KOPT-K1 (cell line): ENCODE results near the gene AKAP12.

Experiments
- H3K27ac ChIP-seq: fragments of 200-600 bp; sonication (generic); 2 replicates; pipeline ENCODE4 v1.5.1; 2016; ENCODE audit warnings: antibody characterized with exemption, mild to moderate bottlenecking, low read depth, low read length; ENCODE audit not compliant: poor library complexity, severe bottlenecking
- H3K36me3 ChIP-seq: fragments of 200-600 bp; sonication (generic); 2 replicates; pipeline ENCODE4 v1.5.1; 2017; ENCODE audit warnings: antibody characterized with exemption, mild to moderate bottlenecking, low read length, moderate library complexity; ENCODE audit not compliant: insufficient read depth
- H3K9me3 ChIP-seq: fragments of 200-600 bp; sonication (generic); 2 replicates; pipeline ENCODE4 v1.5.1; 2017; ENCODE audit warnings: antibody characterized with exemption, low read length, mild to moderate bottlenecking; ENCODE audit not compliant: insufficient read depth, poor library complexity, severe bottlenecking

AKAP12 gene

DNA sequence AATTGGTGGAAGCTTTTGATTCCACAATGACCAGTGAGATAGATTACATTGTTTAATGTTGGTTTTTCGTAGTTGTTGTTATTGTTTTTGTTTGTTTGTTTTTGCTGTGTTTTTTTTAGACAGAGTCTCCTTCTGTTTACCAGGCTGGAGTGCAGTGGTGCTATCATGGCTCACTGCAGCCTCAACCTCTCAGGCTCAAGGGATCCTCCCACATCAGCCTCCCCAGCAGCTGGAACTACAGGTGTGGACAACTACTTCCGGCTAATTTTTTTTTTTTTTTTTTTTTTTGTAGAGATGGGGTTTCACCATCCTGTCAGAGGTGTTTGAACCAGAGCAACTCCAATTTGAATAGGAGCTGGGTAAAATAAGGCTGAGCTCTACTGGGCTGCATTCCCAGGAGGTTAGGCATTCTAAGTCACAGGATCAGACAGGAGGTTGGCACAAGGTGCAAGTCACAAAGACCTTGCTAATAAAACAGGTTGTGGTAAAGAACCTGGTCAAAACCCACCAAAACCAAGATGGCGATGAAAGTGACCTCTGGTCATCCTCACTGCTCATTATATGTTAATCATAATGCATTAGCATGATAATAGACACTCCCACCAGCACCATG lies 10.9 kb upstream of the AKAP12 start:
- no peaks in the 10 kb centered on the region for H3K9me3 ChIP-seq
- H3K36me3 ChIP-seq: no peaks in the 10 kb centered on the region
- H3K27ac ChIP-seq: no peak overlapping the region

DNA sequence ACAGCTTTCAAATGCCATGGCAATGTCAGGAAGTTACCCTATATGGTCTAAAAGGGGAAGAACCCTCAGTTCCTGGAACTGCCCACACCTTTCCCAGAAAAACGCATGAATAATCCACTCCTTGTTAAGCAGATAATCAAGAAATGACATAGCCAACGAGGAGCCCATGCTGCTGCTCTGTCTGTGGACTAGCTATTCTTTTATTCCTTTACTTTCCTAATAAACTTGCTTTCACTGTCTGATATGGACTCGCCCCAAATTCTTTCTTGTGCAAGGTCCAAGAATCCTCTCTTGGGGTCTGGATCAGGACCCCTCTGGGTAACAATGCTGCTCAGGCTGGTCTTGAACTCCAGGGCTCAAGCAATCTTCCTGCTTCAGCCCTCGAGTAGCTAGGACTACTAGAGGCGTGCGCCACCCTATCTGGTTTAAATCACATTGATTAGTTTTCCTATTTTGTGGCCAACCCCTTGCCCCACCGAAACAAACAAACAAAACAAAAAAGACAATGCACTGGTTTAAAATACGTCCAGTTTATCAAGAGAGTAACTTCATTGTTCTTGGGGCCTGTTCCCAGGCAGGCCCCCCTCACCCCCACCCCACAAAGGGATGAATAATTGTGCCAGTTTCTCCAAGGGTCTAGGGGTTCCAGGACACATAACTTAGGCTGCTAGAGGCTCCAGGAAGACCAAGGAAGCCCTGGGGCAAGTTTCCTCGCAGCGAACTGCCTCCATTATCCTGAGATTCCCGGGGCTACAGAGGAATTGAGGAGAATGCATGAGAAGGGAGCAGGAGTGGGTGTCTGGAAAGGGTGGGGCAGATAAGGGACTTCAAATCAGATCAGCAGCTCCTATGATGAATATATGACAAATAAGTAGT lies 10.1 kb upstream of the AKAP12 start:
- Histone ChIP-seq H3K9me3 (no peaks in the 10 kb centered on the region), H3K36me3 (no peaks in the 10 kb centered on the region), H3K27ac (no peak overlapping the region)

DNA sequence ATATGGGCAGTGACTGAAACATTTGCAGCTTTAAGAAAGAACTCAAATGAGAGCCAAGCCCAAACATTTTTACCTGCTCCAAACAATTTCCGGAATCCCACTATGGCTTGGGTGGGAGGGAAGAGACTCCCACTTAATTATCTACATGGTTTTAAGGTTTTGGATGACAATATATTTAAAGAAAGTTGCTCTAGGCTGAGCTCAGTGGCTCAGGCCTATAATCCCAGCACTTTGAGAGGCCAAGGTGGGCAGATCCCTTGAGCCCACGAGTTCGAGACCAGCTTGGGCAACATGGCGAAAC lies 9.5 kb upstream of the AKAP12 start:
- Histone ChIP-seq H3K27ac (no peak overlapping the region), H3K36me3 (no peaks in the 10 kb centered on the region), H3K9me3 (no peaks in the 10 kb centered on the region)

DNA sequence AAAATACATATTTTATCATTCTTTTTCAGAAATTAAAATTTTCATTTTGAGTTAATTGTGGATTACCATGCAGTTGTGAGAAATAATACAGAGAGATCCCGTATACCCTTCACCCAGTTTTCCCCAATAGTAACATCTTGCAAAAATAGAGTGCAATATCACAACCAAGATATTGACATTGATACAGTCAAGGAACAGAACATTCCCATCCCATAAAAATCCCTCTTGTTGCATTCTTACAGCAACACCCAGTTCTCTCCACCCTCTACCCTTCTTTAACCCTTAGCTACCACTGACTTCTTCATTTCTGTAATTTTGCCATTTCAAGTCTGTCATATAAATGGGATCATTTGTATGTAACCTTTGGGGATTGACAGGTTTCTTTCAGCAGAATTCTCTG lies 6.9 kb upstream of the AKAP12 start:
- H3K27ac ChIP-seq: no peak overlapping the region
- no peaks in the 10 kb centered on the region for H3K36me3 ChIP-seq
- no peaks in the 10 kb centered on the region for H3K9me3 ChIP-seq

DNA sequence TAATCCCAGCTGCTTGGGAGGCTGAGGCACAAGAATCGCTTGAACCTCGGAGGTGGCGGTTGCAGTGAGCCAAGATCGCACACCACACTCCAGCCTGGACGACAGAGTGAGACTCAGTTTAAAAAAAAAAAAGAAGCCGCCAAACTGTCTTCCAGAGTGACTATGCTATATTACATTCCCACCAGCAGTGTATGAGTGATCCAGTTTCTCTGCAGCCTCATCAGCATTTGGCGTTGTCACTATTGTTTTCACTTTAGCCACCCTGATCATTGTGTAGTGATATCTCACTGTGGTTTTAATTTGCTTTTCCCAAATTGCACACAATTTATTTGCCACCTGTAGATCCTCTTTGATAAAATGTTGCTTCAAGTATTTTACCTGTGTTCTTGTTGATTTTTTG lies 6.0 kb upstream of the AKAP12 start:
- H3K36me3 ChIP-seq: no peaks in the 10 kb centered on the region
- no peaks in the 10 kb centered on the region for H3K9me3 ChIP-seq
- H3K27ac ChIP-seq: no peak overlapping the region

DNA sequence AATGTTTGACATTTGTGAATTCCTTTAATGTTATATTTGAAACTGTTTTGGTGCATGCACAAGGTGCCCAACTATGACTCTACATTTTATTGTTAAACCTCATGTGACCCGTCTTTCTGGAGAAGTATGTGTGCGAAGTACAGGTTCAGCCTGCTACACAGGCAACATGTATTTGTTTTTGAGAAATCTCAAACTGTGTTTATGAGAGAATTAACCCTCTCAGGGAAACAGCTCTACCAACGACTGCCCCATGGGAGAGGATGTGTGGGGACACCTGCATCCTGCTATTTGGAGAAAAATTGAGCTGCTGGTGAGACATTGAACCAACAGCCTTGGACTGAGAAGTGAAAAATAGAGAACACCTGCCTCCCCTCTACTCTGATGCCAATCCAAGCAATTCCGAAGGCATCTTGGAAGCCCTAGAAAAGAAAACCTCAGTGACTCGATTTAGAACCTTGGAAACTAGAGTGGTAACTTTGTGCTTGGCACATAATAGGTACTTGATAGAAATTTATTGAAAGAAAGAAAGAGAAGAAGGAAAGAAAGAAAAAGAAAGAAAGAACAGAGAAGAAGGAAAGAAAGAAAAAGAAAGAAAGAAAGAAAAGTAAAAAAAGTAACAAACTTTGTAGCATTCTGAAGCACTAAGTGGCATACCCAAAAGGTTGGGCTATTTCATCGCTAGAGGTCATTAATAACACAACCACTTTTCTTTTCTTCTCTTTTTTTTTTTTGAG lies 2.9 kb upstream of the AKAP12 start:
- H3K9me3 ChIP-seq: peaks cover 12% of the 10 kb centered on the region
- no peaks in the 10 kb centered on the region for H3K36me3 ChIP-seq
- no peak overlapping the region for H3K27ac ChIP-seq

DNA sequence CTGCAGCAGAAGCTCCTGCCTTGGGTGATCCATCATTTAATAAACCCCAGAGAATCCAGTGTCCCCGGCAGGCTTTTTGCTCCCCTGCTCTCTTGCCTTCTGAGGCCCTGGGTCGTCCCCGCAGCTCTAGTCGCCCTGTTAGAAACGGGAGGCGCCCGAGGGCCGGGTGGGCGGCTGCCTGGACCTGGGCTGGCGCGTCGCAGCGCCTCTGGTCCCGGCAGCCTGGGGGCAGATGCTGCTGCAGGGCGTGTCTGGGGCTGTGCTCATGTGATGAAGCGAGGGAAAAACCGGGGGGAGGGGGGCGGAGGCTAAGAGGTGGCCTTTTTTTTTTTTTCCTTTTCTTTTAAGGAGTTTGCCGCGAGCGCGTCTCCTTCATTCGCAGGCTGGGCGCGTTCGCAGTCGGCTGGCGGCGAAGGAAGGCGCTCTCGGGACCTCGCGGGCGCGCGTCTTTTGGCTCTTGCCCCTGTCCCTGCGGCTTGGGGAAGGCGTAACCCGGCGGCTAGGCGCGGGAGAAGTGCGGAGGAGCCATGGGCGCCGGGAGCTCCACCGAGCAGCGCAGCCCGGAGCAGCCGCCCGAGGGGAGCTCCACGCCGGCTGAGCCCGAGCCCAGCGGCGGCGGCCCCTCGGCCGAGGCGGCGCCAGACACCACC lies 394 bp downstream of the AKAP12 start:
- peaks cover 12% of the 10 kb centered on the region for H3K9me3 ChIP-seq
- no peak overlapping the region for H3K27ac ChIP-seq
- H3K36me3 ChIP-seq: no peaks in the 10 kb centered on the region

DNA sequence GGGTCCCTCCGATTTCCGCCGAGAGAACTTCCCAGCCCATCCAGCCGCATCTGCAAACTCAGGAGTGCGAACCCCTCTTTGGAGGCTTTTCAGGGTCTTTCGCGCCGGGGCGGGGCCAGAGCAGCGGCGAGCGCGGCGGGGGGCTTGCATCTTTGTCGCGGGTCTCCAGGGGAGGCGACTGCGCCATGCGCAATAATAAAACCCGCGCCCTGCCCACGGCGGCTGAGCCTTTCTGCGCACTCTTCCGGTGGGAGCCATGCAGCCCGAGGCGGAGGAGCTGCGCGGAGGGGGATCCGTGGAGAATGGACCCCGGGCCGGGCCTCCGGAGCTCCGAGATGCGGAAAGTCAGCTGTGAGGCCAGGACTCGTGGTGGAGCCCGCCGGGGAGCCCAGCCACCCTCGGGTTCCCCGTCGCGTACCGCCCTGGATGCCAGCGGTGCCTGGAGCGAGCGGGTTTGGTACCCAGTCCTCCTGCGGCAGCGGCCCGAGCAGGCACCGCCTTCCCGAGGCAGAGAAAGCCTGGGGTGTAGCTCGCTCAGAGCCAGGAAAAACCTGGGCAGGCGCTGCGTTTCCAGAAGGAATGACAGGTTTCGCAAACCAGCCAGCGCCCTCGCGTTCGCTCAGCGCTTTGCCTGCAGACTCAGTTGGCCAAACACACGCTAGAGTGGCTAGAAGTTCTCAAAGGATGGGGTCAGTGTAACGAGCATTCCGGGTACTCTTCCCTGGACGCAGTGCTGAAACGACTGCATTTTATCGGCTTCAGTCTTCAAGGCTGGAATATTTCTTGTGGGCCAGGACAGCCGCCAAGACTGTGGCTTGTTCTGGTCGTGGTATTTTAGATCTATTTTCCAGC lies 1.2 kb downstream of the AKAP12 start:
- no peaks in the 10 kb centered on the region for H3K36me3 ChIP-seq
- no peak overlapping the region for H3K27ac ChIP-seq
- peaks cover 12% of the 10 kb centered on the region for H3K9me3 ChIP-seq

DNA sequence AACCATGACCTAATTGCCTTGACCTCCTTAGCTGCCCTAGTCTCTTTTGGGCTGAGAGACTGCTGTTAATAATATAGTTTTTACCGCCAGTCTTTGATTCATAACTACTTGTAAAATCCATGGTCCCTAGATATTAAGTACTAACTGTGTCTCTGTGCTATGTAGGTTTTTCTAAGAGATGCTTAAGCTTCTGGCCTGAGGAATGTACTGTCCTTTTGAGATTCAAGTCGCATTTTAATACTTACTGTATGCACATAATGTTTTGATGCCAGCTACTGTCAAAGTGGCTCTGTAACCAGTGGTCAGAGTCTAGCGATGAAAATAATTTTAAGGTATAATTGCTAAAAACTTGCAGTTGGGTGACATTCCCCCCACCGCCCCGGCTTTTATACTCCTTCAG lies 2.1 kb downstream of the AKAP12 start:
- no peak overlapping the region for H3K27ac ChIP-seq

DNA sequence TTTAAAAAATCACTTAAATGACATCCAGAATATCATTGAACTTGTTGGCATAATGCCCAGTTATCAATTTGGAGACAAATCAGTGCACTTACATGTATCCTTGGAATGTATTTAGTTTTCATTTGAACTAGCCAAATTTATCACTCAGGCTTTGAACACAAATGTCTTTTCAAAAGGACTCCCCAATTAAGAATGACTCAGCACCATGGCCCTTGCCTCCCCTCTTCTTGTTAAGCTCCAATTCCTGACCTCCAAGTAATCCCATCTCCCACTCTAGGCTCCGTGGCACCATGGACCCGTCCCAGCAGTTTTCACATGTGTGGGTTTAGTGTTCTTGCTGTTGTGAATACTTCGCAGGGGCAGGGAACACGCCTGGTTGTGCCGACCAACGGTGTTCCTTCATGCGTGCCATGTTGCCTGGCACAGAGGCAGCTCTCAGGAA lies 2.7 kb downstream of the AKAP12 start:
- no peaks in the 10 kb centered on the region for H3K36me3 ChIP-seq
- no peak overlapping the region for H3K27ac ChIP-seq
- peaks cover 12% of the 10 kb centered on the region for H3K9me3 ChIP-seq

More for the DNA sequence above, 2.1 kb downstream of the AKAP12 start:
- Histone ChIP-seq H3K9me3 (peaks cover 12% of the 10 kb centered on the region), H3K36me3 (no peaks in the 10 kb centered on the region)

DNA sequence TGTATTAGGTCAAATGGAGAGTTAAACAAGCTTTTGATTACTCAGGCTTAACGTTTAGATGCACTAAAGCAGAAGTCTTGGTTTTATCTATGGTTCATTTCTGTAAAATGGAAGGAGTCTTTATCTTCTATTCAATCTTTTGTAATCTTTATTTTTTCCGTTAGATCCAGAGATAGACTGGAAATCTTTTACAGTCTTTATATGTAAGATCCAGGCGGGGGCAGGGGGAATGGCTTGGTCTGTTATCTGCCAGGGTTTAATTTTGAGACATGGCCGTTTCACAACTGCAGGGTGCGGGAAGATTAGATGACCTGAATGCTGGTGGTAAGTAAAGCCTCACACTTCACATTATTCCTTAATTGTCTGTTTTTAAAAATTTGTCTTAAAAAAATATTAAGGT lies 3.7 kb downstream of the AKAP12 start:
- Histone ChIP-seq H3K27ac (no peak overlapping the region), H3K9me3 (peaks cover 12% of the 10 kb centered on the region), H3K36me3 (no peaks in the 10 kb centered on the region)

DNA sequence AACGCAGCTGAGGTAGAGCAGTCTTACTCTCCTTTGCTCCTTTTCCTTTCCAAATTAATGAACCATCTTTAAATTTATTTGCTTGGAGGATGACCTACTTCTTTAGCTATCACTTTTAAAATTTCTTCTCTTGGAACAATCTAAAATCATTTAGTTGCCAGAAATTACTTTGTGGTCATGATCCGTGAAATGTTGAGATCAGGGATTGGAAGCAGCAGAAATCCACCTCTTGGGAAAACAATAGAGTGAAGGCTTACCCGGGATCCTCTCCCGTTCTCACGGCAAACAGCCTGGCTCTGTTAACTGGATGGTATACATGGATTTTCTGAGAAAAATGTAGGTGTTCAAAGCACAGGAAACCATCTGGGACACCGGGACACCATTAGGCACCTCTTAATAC lies 7.7 kb downstream of the AKAP12 start:
- Histone ChIP-seq H3K9me3 (no peaks in the 10 kb centered on the region), H3K27ac (no peak overlapping the region)

DNA sequence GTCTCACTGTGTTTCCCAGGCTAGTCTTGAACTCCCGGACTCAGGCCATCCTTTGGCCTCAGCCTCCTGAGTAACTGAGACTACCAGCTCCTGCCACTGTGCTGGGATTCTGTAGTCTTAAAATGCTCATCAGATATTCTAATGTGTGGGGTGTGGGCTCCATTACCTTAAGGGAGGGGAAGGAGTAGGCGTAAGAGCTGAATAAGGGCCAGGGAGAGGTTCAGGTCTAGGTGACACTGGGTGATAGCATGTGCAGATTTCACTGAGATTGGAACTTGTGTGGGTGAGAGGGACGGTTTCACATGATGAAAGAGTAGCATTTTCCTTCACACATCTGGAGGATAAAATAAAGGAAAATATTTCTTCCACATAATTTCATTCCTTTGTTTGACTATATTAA lies 8.5 kb downstream of the AKAP12 start:
- H3K9me3 ChIP-seq: no peaks in the 10 kb centered on the region
- H3K36me3 ChIP-seq: no peaks in the 10 kb centered on the region
- no peak overlapping the region for H3K27ac ChIP-seq

More for the DNA sequence above, 7.7 kb downstream of the AKAP12 start:
- no peaks in the 10 kb centered on the region for H3K36me3 ChIP-seq

DNA sequence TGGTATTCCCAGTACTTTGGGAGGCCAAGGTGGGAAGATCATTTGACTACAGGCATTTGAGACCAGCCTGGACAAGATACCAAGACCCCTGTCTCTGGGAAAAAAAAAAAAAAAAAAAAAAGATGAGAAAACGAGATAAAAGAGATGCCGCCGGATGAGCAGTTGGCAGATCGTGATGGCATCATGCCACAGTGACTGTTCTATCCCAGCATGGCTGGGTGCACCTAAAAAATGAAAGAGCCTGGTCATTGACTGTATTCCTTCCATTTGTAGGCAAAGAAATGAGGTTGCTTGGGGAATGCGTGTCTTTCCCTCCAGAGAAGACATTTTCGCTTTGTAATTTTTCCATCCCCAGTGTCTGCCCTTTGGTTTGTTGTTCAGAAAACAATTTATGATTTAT lies 12.9 kb downstream of the AKAP12 start:
- H3K36me3 ChIP-seq: no peaks in the 10 kb centered on the region
- H3K9me3 ChIP-seq: no peaks in the 10 kb centered on the region
- H3K27ac ChIP-seq: no peak overlapping the region
